ENCODE results near the gene CADPS. TPM values are rescaled to one million over a fixed set of nuclear protein-coding genes. Genes with fewer than 3 reads are reported as not detected.

CADPS gene
- total RNA-seq, 4 donors from 2014 or later = 2.2 to 6.9 TPM; not detected in 2

- TF ChIP-seq, protein P1, sequence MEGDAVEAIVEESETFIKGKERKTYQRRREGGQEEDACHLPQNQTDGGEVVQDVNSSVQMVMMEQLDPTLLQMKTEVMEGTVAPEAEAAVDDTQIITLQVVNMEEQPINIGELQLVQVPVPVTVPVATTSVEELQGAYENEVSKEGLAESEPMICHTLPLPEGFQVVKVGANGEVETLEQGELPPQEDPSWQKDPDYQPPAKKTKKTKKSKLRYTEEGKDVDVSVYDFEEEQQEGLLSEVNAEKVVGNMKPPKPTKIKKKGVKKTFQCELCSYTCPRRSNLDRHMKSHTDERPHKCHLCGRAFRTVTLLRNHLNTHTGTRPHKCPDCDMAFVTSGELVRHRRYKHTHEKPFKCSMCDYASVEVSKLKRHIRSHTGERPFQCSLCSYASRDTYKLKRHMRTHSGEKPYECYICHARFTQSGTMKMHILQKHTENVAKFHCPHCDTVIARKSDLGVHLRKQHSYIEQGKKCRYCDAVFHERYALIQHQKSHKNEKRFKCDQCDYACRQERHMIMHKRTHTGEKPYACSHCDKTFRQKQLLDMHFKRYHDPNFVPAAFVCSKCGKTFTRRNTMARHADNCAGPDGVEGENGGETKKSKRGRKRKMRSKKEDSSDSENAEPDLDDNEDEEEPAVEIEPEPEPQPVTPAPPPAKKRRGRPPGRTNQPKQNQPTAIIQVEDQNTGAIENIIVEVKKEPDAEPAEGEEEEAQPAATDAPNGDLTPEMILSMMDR (IDR thresholded peaks at IDR 0.05) = no peak
- TF ChIP-seq POLR2A (IDR thresholded peaks at IDR 0.05) = no peak
- intact Hi-C loops (cut with DNase I; ENCODE audit: low total_unique reads) = no loop called here
- no peak for DNase-seq (ENCODE audit: low spot score in 2 of 2)
- H3K4me3 ChIP-seq (ENCODE audit: low read depth, poor library complexity, severe bottlenecking) = no peak overlapping the region
- 62 to 74% methylated on average over 8 of the region's 8 CpGs for WGBS, 2 donors
Observed at GRCh38 chr3:62502315-62503300, 372.6 kb downstream of the CADPS start.

DNA sequence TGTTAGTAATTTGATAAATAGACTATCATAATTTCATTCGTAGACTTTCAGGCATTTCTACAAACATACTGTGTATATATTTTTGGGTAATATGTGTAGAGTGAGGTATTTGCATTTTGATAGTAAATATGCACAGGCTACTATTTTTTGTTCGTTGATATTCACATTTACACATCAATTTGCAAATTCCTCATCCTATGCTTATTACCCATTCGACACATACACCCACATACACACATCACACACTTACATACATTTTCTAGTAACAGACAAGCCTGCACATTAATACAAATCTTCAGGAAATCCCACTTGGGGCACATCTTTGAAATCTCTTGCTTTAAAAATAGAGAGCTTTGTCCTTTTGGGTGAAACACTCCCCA, 373.9 kb downstream of the CADPS start:
- no peak overlapping the region for H3K4me3 ChIP-seq (ENCODE audit: low read depth, poor library complexity, severe bottlenecking)
- intact Hi-C loops (cut with DNase I; ENCODE audit: low total_unique reads) = no loop called here
- 85 to 88% methylated on average over 3 of the region's 3 CpGs for WGBS, 2 donors
- no peak for DNase-seq (ENCODE audit: low spot score in 2 of 2)
- TF ChIP-seq, protein P1 (IDR thresholded peaks at IDR 0.05) = no peak
- no peak for TF ChIP-seq POLR2A (IDR thresholded peaks at IDR 0.05)

DNA sequence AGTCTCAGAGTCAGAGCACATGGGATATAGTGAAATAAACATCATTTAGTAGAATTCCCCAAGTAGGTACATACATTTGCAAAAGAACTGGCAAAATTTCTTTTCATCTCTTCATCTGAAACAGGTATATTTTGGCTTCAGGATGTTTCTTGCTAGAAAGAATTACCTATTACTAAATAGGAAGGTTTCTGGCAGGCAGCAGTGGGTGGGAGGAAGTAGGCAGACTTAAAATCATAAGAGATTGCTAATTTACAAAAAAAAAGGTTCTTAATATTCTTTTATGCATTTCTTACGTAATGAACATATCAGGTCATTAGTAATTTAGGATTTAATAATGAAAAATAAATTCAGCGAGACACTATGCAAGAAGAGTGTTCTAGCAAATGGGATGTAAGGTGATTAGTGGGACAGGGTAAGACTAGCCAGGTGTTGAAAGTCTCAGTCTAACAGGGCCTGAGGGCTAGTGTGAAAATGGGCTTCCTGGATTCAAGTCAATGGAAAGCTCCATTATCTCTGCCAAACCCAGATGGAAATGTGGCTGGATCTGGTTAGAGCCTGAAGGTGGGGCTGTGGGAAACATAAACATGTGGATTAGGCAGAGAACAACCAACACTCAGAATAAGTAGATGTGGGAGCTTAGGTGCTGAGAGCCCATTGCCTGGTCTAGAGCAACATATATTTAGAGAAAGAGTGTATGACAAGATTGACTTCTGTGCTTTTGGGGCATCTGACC, 374.5 kb downstream of the CADPS start:
- H3K4me3 ChIP-seq (ENCODE audit: low read depth, poor library complexity, severe bottlenecking) = no peak overlapping the region
- no peak for DNase-seq (ENCODE audit: low spot score in 2 of 2)
- TF ChIP-seq, protein P1 (IDR thresholded peaks at IDR 0.05) = no peak
- intact Hi-C loops (cut with DNase I; ENCODE audit: low total_unique reads) = no loop called here
- 58 to 70% methylated on average over 2 of the region's 2 CpGs for WGBS, 2 donors

GRCh38 chr3:62497156-62497555, 378.1 kb downstream of the CADPS start:
- WGBS, 2 donors = 52 to 53% methylated on average over 5 of the region's 5 CpGs
- intact Hi-C loops (cut with DNase I; ENCODE audit: low total_unique reads) = no loop called here
- TF ChIP-seq POLR2A (IDR thresholded peaks at IDR 0.05) = no peak
- TF ChIP-seq, protein P1 (IDR thresholded peaks at IDR 0.05) = no peak

GRCh38 chr3:62496503-62496902, 378.7 kb downstream of the CADPS start:
- 55 to 58% methylated on average over 2 of the region's 2 CpGs for WGBS, 2 donors
- no peak for DNase-seq (ENCODE audit: low spot score in 2 of 2)
- no peak for TF ChIP-seq POLR2A (IDR thresholded peaks at IDR 0.05)
- TF ChIP-seq, protein P1 (IDR thresholded peaks at IDR 0.05) = no peak
- intact Hi-C loops (cut with DNase I; ENCODE audit: low total_unique reads) = no loop called here
- no peak overlapping the region for H3K4me3 ChIP-seq (ENCODE audit: low read depth, poor library complexity, severe bottlenecking)

More at GRCh38 chr3:62497156-62497555, 378.1 kb downstream of the CADPS start:
- H3K4me3 ChIP-seq (ENCODE audit: low read depth, poor library complexity, severe bottlenecking) = no peak overlapping the region
- no peak for DNase-seq (ENCODE audit: low spot score in 2 of 2)
